ENCODE data around the gene ACBD6. TPM values are rescaled to one million over a fixed set of nuclear protein-coding genes. Genes with fewer than 3 reads are reported as not detected.

ACBD6 gene
- total RNA-seq, 1 experiment from 2014 or later = 98.8 TPM

GRCh38 chr1:180253585-180254495 is 248.5 kb downstream of the ACBD6 start:
- in situ Hi-C loops (cut with HindIII; ENCODE audit: low sequenced_read_pairs) = no loop called here

GRCh38 chr1:180252638-180253536 is 249.5 kb downstream of the ACBD6 start:
- DNase-seq (ENCODE audit: low spot score) = no peak
- in situ Hi-C loops (cut with HindIII; ENCODE audit: low sequenced_read_pairs) = no loop called here

More at GRCh38 chr1:180253585-180254495, 248.5 kb downstream of the ACBD6 start:
- DNase-seq (ENCODE audit: low spot score) = no peak

- in situ Hi-C loops (cut with HindIII; ENCODE audit: low sequenced_read_pairs) = no loop called here
Measured at GRCh38 chr1:180251526-180252305, 250.7 kb downstream of the ACBD6 start.

GRCh38 chr1:180250883-180251509 is 251.4 kb downstream of the ACBD6 start:
- in situ Hi-C loops (cut with HindIII; ENCODE audit: low sequenced_read_pairs) = no loop called here
- no peak for DNase-seq (ENCODE audit: low spot score)

More at GRCh38 chr1:180251526-180252305, 250.7 kb downstream of the ACBD6 start:
- no peak for DNase-seq (ENCODE audit: low spot score)

GRCh38 chr1:180250499-180250770 is 251.9 kb downstream of the ACBD6 start:
- in situ Hi-C loops (cut with HindIII; ENCODE audit: low sequenced_read_pairs) = no loop called here
- no peak for DNase-seq (ENCODE audit: low spot score)

GRCh38 chr1:180249725-180250498 is 252.5 kb downstream of the ACBD6 start:
- in situ Hi-C loops (cut with HindIII; ENCODE audit: low sequenced_read_pairs) = no loop called here

GRCh38 chr1:180248731-180249681 is 253.4 kb downstream of the ACBD6 start:
- in situ Hi-C loops (cut with HindIII; ENCODE audit: low sequenced_read_pairs) = no loop called here
- no peak for DNase-seq (ENCODE audit: low spot score)

More at GRCh38 chr1:180249725-180250498, 252.5 kb downstream of the ACBD6 start:
- DNase-seq (ENCODE audit: low spot score) = no peak

GRCh38 chr1:180248176-180248575 is 254.2 kb downstream of the ACBD6 start:
- in situ Hi-C loops (cut with HindIII; ENCODE audit: low sequenced_read_pairs) = no loop called here

GRCh38 chr1:180247580-180247979 is 254.8 kb downstream of the ACBD6 start:
- in situ Hi-C loops (cut with HindIII; ENCODE audit: low sequenced_read_pairs) = no loop called here
- no peak for DNase-seq (ENCODE audit: low spot score)

More at GRCh38 chr1:180248176-180248575, 254.2 kb downstream of the ACBD6 start:
- no peak for DNase-seq (ENCODE audit: low spot score)

- in situ Hi-C loops (cut with HindIII; ENCODE audit: low sequenced_read_pairs) = no loop called here
- DNase-seq (ENCODE audit: low spot score) = no peak
Measured at GRCh38 chr1:180247061-180247460, 255.3 kb downstream of the ACBD6 start.

GRCh38 chr1:180246579-180246978 is 255.8 kb downstream of the ACBD6 start:
- in situ Hi-C loops (cut with HindIII; ENCODE audit: low sequenced_read_pairs) = no loop called here

GRCh38 chr1:180244840-180245239 is 257.5 kb downstream of the ACBD6 start:
- in situ Hi-C loops (cut with HindIII; ENCODE audit: low sequenced_read_pairs) = no loop called here
- no peak for DNase-seq (ENCODE audit: low spot score)

More at GRCh38 chr1:180246579-180246978, 255.8 kb downstream of the ACBD6 start:
- no peak for DNase-seq (ENCODE audit: low spot score)

GRCh38 chr1:180243517-180244221 is 258.7 kb downstream of the ACBD6 start:
- in situ Hi-C loops (cut with HindIII; ENCODE audit: low sequenced_read_pairs) = no loop called here
- no peak for DNase-seq (ENCODE audit: low spot score)

- no peak for DNase-seq (ENCODE audit: low spot score)
- in situ Hi-C loops (cut with HindIII; ENCODE audit: low sequenced_read_pairs) = no loop called here
Measured at GRCh38 chr1:180241716-180242544, 260.4 kb downstream of the ACBD6 start.

Data from G401 (cell line).